ENCODE data around the gene TENM4.

The TENM4 gene

GRCh38 chr11:79129702-79130101 is 311.1 kb downstream of the TENM4 start:
- no peak for ATAC-seq

GRCh38 chr11:79128291-79128690 is 312.5 kb downstream of the TENM4 start:
- no peak for ATAC-seq
- no peak for TF ChIP-seq ZNF565 (CRISPR knock-in tag; conservative IDR thresholded peaks at IDR 0.05; ENCODE audit: low read depth)
- TF ChIP-seq CSDC2 (CRISPR knock-in tag; IDR thresholded peaks at IDR 0.05): no peak
- TF ChIP-seq ZNF70 (CRISPR knock-in tag; IDR thresholded peaks at IDR 0.05): no peak
- TF ChIP-seq CSRNP3 (CRISPR knock-in tag; IDR thresholded peaks at IDR 0.05): no peak
- no peak for TF ChIP-seq ZFP30 (CRISPR knock-in tag; IDR thresholded peaks at IDR 0.05)

More at GRCh38 chr11:79129702-79130101, 311.1 kb downstream of the TENM4 start:
- TF ChIP-seq PATZ1 (CRISPR knock-in tag; IDR thresholded peaks at IDR 0.05; ENCODE audit: borderline replicate concordance) (no peak), PPARA (CRISPR knock-in tag; IDR thresholded peaks at IDR 0.05; ENCODE audit: borderline replicate concordance) (no peak), BACH2 (CRISPR knock-in tag; IDR thresholded peaks at IDR 0.05; ENCODE audit: borderline replicate concordance) (no peak), TCF4 (CRISPR knock-in tag; IDR thresholded peaks at IDR 0.05; ENCODE audit: borderline replicate concordance) (no peak), ZFP30 (CRISPR knock-in tag; IDR thresholded peaks at IDR 0.05) (no peak), ZNF8 (CRISPR knock-in tag; IDR thresholded peaks at IDR 0.05) (no peak), OSR1 (CRISPR knock-in tag; IDR thresholded peaks at IDR 0.05) (no peak), POU6F1 (CRISPR knock-in tag; IDR thresholded peaks at IDR 0.05; ENCODE audit: borderline replicate concordance, low read depth) (no peak), SNAI2 (CRISPR knock-in tag; IDR thresholded peaks at IDR 0.05) (no peak)

- TF ChIP-seq GLIS3 (CRISPR knock-in tag; IDR thresholded peaks at IDR 0.05) (no peak), CSRNP3 (CRISPR knock-in tag; IDR thresholded peaks at IDR 0.05) (no peak), TOX (CRISPR knock-in tag; IDR thresholded peaks at IDR 0.05; ENCODE audit: borderline replicate concordance) (no peak), BACH2 (CRISPR knock-in tag; IDR thresholded peaks at IDR 0.05; ENCODE audit: borderline replicate concordance) (no peak), OSR1 (CRISPR knock-in tag; IDR thresholded peaks at IDR 0.05) (no peak), ZC3H10 (CRISPR knock-in tag; IDR thresholded peaks at IDR 0.05) (no peak), ZFP30 (CRISPR knock-in tag; IDR thresholded peaks at IDR 0.05) (no peak), SNAI2 (CRISPR knock-in tag; IDR thresholded peaks at IDR 0.05) (no peak), PATZ1 (CRISPR knock-in tag; IDR thresholded peaks at IDR 0.05; ENCODE audit: borderline replicate concordance) (no peak), ARNTL (CRISPR knock-in tag; IDR thresholded peaks at IDR 0.05; ENCODE audit: borderline replicate concordance, low read depth) (no peak), CSDC2 (CRISPR knock-in tag; IDR thresholded peaks at IDR 0.05) (no peak), RARB (CRISPR knock-in tag; IDR thresholded peaks at IDR 0.05) (no peak), CREB5 (CRISPR knock-in tag; IDR thresholded peaks at IDR 0.05; ENCODE audit: low read depth) (no peak), ZNF565 (CRISPR knock-in tag; conservative IDR thresholded peaks at IDR 0.05; ENCODE audit: low read depth) (no peak)
- ATAC-seq: no peak
Measured at GRCh38 chr11:79122759-79123158, 318.1 kb downstream of the TENM4 start.
